Glutamatergic neuron (in vitro differentiated cells): ENCODE data around the gene GAS2L3. TPM values are rescaled to one million over a fixed set of nuclear protein-coding genes. Genes with fewer than 3 reads are reported as not detected.
"Not testable (repeated sequence)": the region's sequence is repeated elsewhere in the genome, so short reads cannot be mapped to it uniquely, and the experiment has no call there.

Experiments
- DNase-seq: peaks from one replicate; pipeline ENCODE4 v3.0.0; 2022
- H3K27ac Mint-ChIP-seq: one replicate; pipeline ENCODE4 v1.8.0; 2020; ENCODE audit warnings: mild to moderate bottlenecking, mixed read lengths, inconsistent platforms; ENCODE audit not compliant: unreplicated experiment
- H3K27me3 Mint-ChIP-seq: one replicate; pipeline ENCODE4 v1.8.0; 2020; ENCODE audit warnings: mild to moderate bottlenecking, moderate library complexity, mixed read lengths, inconsistent platforms; ENCODE audit not compliant: unreplicated experiment
- H3K36me3 Mint-ChIP-seq: one replicate; pipeline ENCODE4 v1.8.0; 2020; ENCODE audit warnings: mild to moderate bottlenecking, mixed read lengths, inconsistent platforms; ENCODE audit not compliant: unreplicated experiment
- H3K4me1 Mint-ChIP-seq: one replicate; pipeline ENCODE4 v1.8.0; 2020; ENCODE audit warnings: mild to moderate bottlenecking, low read depth, mixed read lengths, inconsistent platforms; ENCODE audit not compliant: unreplicated experiment
- H3K4me3 Mint-ChIP-seq: one replicate; pipeline ENCODE4 v1.8.0; 2020; ENCODE audit warnings: mild to moderate bottlenecking, mixed read lengths, inconsistent platforms; ENCODE audit not compliant: unreplicated experiment
- H3K9me3 Mint-ChIP-seq: one replicate; pipeline ENCODE4 v1.8.0; 2020; ENCODE audit warnings: mild to moderate bottlenecking, moderate library complexity, mixed read lengths, inconsistent platforms; ENCODE audit not compliant: unreplicated experiment
- CTCF ChIP-seq: fragments of 200-600 bp; sonication (generic); IDR thresholded peaks from one replicate; pipeline ENCODE4 v1.5.0; 2021; ENCODE audit not compliant: partially characterized antibody, unreplicated experiment
- total RNA-seq: library from RNA; stranded (reverse); fragmentation: NEBNext Ultra II Directional; extraction: Animal tissue kit (Norgen Biotek cat#: 25700); gene quantifications from one replicate; pipeline ENCODE4 v1.2.1, GENCODE V29; 2021; ENCODE audit not compliant: unreplicated experiment

Gene GAS2L3
- total RNA-seq, 1 donor from 2014 or later = 56.2 TPM

GRCh38 chr12:100584256-100584655 lies 10.8 kb downstream of the GAS2L3 start:
- DNase-seq = no peak
- no peak for TF ChIP-seq CTCF
- Mint-ChIP-seq H3K4me3 (no peak overlapping the region), H3K27ac (no peak overlapping the region), H3K4me1 (no peaks in the 10 kb centered on the region), H3K27me3 (peaks cover 4% of the 10 kb centered on the region), H3K9me3 (peaks cover 17% of the 10 kb centered on the region), H3K36me3 (peaks cover 35% of the 10 kb centered on the region)

GRCh38 chr12:100591979-100592378 lies 18.5 kb downstream of the GAS2L3 start:
- Mint-ChIP-seq H3K4me3 (no peak overlapping the region), H3K4me1 (peaks cover 26% of the 10 kb centered on the region), H3K36me3 (peaks cover 13% of the 10 kb centered on the region), H3K27me3 (peaks cover 3% of the 10 kb centered on the region), H3K9me3 (peaks cover 6% of the 10 kb centered on the region), H3K27ac (peak overlapping the region; percentile 34)
- no peak for TF ChIP-seq CTCF
- no peak for DNase-seq

GRCh38 chr12:100593490-100593889 lies 20.0 kb downstream of the GAS2L3 start:
- no peak for TF ChIP-seq CTCF
- H3K36me3 Mint-ChIP-seq = peaks cover 8% of the 10 kb centered on the region
- peak overlapping the region; percentile 79 for H3K4me3 Mint-ChIP-seq
- peaks cover 2% of the 10 kb centered on the region for H3K27me3 Mint-ChIP-seq
- H3K9me3 Mint-ChIP-seq = peaks cover 2% of the 10 kb centered on the region
- peaks cover 29% of the 10 kb centered on the region for H3K4me1 Mint-ChIP-seq
- DNase-seq = no peak
- peak overlapping the region; percentile 94 for H3K27ac Mint-ChIP-seq

GRCh38 chr12:100601626-100602025 lies 28.1 kb downstream of the GAS2L3 start:
- peaks cover 2% of the 10 kb centered on the region for H3K27me3 Mint-ChIP-seq
- no peak overlapping the region for H3K27ac Mint-ChIP-seq
- no peak for TF ChIP-seq CTCF
- peaks cover 8% of the 10 kb centered on the region for H3K4me1 Mint-ChIP-seq
- no peak for DNase-seq
- H3K36me3 Mint-ChIP-seq = peaks cover 6% of the 10 kb centered on the region
- H3K9me3 Mint-ChIP-seq = peaks cover 2% of the 10 kb centered on the region
- H3K4me3 Mint-ChIP-seq = no peak overlapping the region

- H3K4me1 Mint-ChIP-seq, H3K27me3 Mint-ChIP-seq, H3K9me3 Mint-ChIP-seq, DNase-seq, H3K36me3 Mint-ChIP-seq, H3K4me3 Mint-ChIP-seq, H3K27ac Mint-ChIP-seq: not testable (repeated sequence)
Observed at GRCh38 chr12:100602997-100603396, 29.5 kb downstream of the GAS2L3 start.

- no peak overlapping the region for H3K4me3 Mint-ChIP-seq
Observed at GRCh38 chr12:100608776-100609175, 35.3 kb downstream of the GAS2L3 start.

More at GRCh38 chr12:100608776-100609175, 35.3 kb downstream of the GAS2L3 start:
- Mint-ChIP-seq H3K27ac (no peak overlapping the region), H3K4me1 (peaks cover 10% of the 10 kb centered on the region), H3K27me3 (no peaks in the 10 kb centered on the region), H3K36me3 (peaks cover 11% of the 10 kb centered on the region), H3K9me3 (peaks cover 4% of the 10 kb centered on the region)
- no peak for DNase-seq
- TF ChIP-seq CTCF = no peak
